ENCODE measurements around the gene PTH2.

PTH2 gene

GRCh38 chr19:49447485-49448431, 24.5 kb upstream of the PTH2 start:
- peak; percentile 43 to 57 for DNase-seq

GRCh38 chr19:49445997-49446396, 22.8 kb upstream of the PTH2 start:
- DNase-seq: no peak

GRCh38 chr19:49444100-49444700, 21.0 kb upstream of the PTH2 start:
- DNase-seq: peak in 1 of 2 experiments; percentile 3

GRCh38 chr19:49443366-49444099, 20.3 kb upstream of the PTH2 start:
- DNase-seq: peak; percentile 94 to 95

- DNase-seq: peak; percentile 76 to 83
Measured at GRCh38 chr19:49442771-49443365, 19.6 kb upstream of the PTH2 start.

- DNase-seq: peak; percentile 25 to 36
Measured at GRCh38 chr19:49442354-49442753, 19.1 kb upstream of the PTH2 start.

GRCh38 chr19:49441960-49442350, 18.7 kb upstream of the PTH2 start:
- DNase-seq: no peak

- DNase-seq: peak; percentile 37 to 52
Measured at GRCh38 chr19:49441210-49441959, 18.1 kb upstream of the PTH2 start, which contains the start of gene SLC17A7. SLC17A7 (minus strand) TSS chr19:49441527; CDS start chr19:49441379, 148 bp downstream.

- no peak for DNase-seq
Measured at GRCh38 chr19:49440439-49441209, 17.4 kb upstream of the PTH2 start.

GRCh38 chr19:49439836-49440235, 16.6 kb upstream of the PTH2 start:
- DNase-seq: no peak

- DNase-seq: no peak
Measured at GRCh38 chr19:49438261-49438660, 15.0 kb upstream of the PTH2 start.

GRCh38 chr19:49437231-49437630, 14.0 kb upstream of the PTH2 start:
- no peak for DNase-seq

GRCh38 chr19:49436381-49437017, 13.3 kb upstream of the PTH2 start:
- peak; percentile 68 to 73 for DNase-seq

GRCh38 chr19:49435670-49436069, 12.4 kb upstream of the PTH2 start:
- DNase-seq: no peak

- no peak for DNase-seq
Measured at GRCh38 chr19:49434907-49435583, 11.8 kb upstream of the PTH2 start.

GRCh38 chr19:49433240-49433901, 10.1 kb upstream of the PTH2 start:
- DNase-seq: no peak

- DNase-seq: peak; percentile 29 to 44
Measured at GRCh38 chr19:49432141-49433073, 9.2 kb upstream of the PTH2 start.

GRCh38 chr19:49431330-49431749, 8.1 kb upstream of the PTH2 start:
- peak; percentile 47 to 50 for DNase-seq

Data from activated CD4-positive, alpha-beta T cell treated with anti-CD3 and anti-CD28 coated beads, Interleukin-2, amount 50 U/mL, for 48 hours (primary cell).